Measurements from ENCODE around the gene AZU1.

The AZU1 gene

DNA sequence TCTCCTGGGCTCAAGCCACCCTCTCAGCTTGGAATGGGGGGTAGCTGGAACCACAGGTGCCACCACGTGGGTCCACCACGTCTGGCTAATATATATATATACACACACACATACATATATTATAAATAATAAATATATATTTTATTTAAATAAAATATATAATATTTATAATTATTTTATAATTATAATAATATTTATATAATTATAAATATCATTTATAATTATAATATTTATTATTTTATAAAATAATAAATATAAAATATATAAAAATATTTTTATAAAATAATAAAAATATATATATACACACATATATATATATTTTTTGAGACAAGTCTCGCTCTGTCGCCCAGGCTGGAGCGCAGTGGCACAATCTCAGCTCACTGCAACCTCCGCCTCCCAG is 26.9 kb downstream of the AZU1 start:
- no peak for DNase-seq (ENCODE audit: low spot score)

DNA sequence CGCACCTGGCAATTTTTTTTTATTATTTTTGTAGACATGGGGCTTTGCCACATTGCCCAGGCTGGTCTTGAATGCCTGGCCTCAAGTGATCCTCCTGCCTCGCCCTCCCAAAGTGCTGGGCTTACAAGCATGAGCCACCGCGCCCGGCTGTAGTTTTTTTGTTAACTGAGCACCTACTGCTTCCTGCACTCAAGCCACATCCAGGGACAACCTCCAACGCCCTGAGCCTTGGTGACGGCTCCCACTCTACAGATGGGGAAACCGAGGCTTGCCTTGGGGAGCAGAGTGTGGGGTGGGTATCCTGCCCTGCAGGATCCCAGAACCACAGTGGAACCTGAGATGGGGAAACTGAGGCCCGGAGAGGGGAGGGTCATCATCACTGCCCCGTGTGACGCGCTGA is 27.5 kb downstream of the AZU1 start:
- DNase-seq (ENCODE audit: low spot score): no peak

DNA sequence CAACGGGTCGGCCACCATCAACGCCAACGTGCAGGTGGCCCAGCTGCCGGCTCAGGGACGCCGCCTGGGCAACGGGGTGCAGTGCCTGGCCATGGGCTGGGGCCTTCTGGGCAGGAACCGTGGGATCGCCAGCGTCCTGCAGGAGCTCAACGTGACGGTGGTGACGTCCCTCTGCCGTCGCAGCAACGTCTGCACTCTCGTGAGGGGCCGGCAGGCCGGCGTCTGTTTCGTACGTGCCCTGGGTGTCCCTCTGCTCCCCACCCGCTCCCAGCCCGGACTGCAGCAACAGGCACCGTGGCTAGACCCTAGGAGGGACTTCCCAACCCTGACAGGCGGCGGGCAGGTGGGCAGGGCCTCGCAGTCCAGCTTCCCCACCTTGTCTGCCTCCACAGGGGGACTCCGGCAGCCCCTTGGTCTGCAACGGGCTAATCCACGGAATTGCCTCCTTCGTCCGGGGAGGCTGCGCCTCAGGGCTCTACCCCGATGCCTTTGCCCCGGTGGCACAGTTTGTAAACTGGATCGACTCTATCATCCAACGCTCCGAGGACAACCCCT is 28.0 kb downstream of the AZU1 start:
- DNase-seq (ENCODE audit: low spot score): no peak

DNA sequence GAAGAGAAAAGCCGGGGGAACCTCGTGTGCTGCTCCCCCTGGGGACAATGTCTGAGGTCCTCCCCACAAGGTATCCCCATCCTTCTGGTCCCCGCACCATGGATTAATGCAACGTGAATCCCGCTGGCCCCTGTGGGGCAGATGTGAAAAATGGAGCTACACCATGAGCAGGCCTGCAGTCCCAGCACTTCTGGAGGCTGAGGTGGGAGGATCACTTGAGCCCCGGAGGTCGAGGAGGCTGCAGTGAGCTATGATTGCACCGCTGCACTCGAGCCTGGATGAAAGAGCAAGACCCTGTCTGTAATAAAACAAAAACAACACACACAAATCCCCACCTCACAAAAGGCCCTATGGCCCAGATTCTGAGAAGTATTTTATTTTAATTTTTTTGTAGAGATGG is 30.6 kb downstream of the AZU1 start:
- no peak for DNase-seq (ENCODE audit: low spot score)

DNA sequence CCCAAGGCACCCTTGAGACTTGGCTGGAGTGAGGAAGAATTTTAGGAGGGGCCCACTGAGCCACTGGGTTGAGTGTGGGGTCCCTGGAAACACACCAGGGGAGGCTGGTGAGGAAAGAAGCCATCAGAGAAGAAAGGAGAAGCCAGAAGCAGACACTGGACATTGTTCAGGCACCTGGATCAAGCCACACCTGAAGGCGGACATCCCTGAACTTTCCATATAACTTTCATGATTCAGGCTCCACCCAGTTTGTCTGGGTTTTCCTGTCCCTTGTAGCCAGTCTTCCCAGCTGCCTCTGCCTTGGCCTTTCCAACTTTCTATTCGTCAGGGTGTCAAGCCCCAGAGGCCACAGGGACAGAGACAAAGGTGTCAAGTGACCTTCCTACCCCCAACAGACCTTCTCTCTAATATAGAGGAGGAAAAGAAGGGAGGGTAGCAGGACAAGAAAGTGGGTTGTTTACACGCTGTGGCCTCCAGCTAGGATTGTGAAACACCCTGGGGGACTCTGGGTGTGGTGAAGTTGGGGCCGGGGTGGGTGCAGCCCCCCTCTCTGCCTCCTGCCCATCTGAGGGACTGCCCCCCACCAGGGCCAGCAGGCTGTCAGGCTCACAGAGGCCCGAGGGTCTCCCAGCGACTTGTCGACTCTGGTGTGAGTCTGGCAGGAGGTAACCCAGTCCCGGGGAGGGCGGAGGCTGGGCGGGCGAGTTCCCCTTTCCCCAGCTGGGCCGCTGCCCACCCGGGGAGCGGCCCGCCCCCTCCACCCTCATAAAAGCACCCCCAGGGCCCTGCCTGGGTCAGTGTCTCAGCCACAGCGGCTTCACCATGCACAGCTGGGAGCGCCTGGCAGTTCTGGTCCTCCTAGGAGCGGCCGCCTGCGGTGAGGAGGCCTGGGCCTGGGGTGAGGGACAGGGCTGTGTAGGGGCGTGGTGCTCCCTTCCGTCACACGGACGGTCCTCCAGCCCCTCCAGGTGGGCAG is 31.5 kb downstream of the AZU1 start, which contains the start of gene CFD:
TSS of gene CFD (plus strand) at position 797 of the 976 bp plus-strand sequence. CDS start at position 823, 26 bp downstream.
- DNase-seq (ENCODE audit: low spot score): no peak

DNA sequence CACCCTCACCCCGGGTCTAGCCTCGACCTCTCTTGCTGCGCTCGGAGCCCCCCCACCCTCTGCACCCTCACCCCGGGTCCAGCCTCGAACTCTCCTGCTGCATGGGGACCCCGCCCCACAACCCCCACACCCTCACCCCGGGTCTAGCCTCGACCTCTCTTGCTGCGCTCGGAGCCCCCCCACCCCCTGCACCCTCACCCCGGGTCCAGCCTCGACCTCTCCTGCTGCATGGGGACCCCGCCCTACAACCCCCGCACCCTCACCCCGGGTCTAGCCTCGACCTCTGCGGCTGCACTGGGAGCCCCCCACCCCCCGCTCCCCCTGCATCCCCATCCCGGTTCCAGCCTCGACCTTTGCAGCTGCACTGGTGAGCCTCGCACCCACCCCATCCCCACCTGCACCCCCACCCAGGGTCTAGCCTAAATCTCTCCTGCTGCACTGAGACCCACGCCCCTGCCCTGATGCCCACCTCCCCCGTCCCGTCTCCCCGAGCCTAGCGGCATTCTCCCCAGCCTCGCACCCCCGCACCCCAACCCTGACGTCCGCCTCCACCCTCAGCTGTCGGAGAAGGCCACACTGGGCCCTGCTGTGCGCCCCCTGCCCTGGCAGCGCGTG is 33.6 kb downstream of the AZU1 start:
- no peak for DNase-seq (ENCODE audit: low spot score)

DNA sequence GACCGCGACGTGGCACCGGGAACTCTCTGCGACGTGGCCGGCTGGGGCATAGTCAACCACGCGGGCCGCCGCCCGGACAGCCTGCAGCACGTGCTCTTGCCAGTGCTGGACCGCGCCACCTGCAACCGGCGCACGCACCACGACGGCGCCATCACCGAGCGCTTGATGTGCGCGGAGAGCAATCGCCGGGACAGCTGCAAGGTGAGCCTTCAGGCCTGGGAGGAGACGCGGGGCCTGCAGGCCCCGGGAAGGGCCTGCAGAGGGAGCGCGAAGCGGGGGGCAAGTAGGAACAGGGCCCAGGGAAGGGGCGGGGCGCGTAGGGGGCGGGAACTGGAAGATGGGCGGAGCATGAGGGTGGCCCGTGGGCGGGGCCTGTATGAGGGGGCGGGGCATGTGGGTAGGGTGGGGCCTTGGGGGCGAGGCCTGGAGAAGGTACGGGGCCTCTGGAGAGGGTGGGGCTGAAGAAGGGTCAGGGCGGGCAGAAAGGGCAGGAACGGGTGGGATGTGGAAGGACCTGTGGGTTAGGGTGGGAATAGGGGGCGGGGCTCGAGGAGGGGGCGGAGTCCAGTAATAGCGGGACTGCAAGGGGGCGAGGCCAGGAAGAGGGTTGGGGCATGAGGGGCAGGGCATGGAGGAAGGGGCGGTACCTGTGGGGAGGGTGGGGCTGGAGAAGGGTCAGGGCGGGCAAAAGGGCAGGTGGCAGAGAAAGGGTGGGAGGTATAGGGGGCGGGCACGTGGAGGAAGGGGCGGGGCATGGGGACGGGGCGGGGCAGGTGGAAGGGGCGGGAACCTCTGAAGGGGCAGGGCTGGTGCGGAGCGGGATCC is 34.3 kb downstream of the AZU1 start:
- DNase-seq (ENCODE audit: low spot score): peak; percentile 71

DNA sequence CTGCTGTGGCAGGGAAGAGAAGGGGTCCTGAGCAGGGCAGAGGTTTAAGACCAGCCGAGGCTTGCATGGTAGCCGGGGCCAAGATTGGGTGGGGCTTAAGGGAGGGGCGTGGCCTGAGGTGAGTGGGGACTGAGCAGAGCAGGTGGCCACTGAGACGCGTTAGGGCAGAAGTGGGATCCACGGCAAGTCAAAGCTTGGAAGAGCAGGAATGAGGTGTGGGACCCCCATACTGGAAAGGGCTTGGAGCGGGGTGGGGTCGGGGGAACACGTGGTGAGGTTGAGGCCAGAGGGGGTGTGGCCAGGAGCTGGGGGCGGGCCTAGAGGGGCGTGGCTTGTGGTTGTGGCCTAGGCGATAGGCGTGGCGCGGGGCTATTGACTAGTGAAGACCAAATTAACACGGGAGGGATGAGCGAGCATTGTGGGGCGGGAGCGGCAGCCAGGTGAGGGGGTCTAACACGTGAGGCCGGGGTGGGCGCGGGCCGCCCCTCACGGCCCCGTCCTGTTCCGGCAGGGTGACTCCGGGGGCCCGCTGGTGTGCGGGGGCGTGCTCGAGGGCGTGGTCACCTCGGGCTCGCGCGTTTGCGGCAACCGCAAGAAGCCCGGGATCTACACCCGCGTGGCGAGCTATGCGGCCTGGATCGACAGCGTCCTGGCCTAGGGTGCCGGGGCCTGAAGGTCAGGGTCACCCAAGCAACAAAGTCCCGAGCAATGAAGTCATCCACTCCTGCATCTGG is 35.1 kb downstream of the AZU1 start:
- peak; percentile 54 for DNase-seq (ENCODE audit: low spot score)

DNA sequence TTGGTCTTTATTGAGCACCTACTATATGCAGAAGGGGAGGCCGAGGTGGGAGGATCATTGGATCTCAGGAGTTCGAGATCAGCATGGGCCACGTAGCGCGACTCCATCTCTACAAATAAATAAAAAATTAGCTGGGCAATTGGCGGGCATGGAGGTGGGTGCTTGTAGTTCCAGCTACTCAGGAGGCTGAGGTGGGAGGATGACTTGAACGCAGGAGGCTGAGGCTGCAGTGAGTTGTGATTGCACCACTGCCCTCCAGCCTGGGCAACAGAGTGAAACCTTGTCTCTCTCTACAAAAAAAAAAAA is 35.6 kb downstream of the AZU1 start:
- no peak for DNase-seq (ENCODE audit: low spot score)

DNA sequence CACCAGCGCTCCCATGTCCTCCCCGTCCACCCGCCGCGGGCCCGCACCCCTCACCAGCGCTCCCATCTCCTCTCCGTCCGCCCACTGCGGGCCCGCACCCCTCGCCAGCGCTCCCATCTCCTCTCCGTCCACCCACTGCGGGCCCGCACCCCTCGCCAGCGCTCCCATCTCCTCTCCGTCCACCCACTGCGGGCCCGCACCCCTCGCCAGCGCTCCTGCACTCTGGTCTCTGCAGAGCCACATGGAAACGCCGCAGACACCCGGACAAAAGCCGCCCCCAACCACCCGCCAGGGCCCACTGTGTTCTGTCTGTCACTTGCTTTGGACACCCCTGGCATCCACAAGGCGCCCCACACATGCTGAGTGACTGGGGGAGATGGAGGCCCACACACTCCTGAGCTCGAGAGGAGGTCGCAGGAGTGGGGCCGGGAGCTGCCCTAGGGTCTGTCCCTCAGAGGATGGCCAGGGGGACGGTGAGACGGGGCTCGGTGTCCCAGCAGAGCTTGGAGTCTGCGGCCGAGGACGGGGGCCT is 39.2 kb downstream of the AZU1 start:
- DNase-seq (ENCODE audit: low spot score): no peak

DNA sequence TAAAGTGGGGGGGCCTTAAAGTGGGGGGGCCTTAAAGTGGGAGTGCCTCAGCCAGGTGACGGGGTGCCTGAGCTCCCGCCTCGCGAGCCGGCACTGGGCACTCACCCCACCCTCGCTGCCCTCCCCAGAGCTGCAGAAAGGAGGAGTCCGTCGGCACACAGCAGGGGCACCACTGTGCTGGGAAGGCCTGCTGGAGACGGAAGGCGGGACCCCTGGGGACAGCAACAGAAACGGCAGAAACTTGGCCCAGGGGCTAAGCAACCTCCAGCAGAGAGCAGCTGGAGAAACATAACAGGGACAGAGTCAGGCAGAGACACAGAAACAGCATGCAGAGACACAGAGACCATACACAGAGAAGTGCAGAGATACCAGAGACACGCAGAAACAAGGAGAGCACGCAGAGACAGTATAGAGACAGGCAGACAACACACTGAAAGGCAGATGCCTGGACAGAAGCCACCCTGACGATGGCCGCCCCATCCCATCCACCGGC is 39.7 kb downstream of the AZU1 start:
- no peak for DNase-seq (ENCODE audit: low spot score)

DNA sequence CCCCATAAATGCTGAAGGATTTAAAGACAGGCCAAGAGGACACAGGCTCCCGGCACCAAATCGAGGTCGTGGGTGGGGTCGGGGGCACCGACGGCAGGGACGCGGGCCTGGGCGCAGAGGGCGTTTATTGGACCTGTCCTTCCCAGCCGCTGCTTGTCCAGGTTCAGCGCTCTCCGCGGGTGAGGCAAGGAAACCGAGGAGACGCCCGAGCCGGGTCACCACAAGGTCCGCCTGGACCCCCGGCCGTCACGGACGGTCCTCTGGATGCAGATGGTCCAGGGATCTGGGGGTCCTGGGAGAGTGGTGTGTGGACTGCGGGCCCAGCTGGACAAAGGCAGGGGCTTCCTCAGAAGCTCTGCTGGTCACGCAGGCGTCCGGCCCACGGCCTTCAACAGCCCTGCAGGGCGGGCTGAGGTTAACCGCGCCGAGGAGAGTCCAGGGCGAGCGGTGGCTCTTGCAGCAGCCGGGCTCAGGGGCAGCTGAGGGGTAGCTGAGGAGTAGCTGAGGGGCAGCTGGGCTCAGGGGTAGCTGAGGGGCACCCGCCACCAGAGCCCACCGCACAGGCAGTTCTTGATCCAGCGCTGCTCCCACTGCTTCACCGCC is 40.3 kb downstream of the AZU1 start:
- no peak for DNase-seq (ENCODE audit: low spot score)

DNA sequence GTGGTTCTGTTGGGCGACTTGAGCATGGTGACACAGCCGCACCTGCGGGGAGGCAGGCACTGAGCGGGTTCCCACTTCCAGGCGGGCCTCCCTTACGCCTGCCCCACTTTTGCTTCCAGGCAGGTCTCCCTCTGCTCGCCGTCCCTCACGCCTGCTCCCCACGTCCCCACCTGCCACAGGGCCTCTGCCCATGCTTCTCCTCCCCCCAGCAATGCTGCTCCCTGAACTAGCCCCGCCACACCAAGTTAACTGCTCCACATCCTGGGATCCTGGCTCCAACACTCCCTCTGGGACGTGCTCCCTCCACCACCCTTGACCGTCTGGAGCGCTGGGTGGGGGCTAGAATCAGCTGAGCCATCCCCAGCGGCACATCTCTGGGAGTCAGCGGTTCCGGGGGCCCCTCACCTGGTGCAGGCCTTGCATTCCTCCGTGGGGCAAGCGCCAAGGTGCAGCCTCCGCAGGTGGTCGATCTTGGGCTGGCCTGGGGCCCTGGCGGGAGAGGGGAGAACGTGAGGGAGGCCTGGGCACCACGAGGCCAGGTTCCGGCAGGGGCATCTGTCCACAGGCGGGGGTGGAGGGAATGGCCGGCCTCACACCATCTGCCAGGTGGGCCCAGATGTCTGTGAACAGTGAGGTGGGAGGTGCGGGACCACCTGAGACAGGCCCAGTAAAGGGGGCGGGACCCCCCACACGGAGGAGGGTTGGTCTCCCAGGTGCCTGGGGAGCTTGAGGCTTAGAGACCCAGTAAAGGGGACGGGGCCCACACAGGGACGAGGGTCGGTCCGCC is 41.0 kb downstream of the AZU1 start:
- no peak for DNase-seq (ENCODE audit: low spot score)

DNA sequence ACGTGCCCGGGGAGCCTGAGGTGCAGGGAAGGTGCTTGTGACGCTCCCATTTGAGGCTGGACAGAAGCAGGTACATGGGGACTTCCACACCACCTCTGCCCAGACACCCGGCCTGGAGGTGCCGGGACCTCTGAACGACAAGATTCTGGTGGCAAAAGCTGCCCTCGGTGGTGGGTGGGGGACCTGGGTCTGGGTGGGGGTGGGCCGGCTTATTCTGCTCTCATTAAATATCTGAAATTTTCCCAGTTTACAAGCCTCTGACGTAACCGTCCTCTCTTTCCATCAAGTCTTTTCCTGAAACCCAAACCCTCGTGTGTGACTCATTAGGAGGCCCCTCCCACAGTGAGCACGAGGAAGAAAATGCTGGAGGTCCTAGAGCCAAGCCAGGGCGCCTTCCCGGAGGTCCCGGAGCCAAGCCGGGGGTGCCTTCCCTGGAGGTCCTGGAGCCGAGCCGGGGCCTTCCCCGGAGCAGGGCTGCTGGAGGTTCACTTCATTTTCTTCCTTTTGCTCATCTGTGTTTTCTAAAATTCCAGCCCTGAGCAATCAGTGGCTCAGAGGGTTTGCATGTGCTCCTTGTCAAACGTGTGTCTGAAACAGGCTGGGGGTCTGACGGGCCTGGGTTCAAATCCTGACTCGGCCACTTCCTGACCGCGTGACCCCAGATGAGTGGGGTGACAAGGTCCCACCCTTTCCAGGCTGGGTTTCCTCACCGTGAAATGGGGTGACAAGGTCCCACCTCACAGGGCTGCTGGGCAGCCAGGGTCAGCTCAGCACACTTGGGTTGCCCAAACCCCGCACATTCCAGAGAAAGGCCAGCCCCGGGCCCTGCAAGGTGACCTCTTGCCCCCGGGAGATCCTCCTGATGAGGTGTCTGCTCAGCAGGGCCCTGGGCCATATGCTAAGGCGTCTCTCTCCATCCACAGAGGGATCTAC is 41.9 kb downstream of the AZU1 start:
- no peak for DNase-seq (ENCODE audit: low spot score)

DNA sequence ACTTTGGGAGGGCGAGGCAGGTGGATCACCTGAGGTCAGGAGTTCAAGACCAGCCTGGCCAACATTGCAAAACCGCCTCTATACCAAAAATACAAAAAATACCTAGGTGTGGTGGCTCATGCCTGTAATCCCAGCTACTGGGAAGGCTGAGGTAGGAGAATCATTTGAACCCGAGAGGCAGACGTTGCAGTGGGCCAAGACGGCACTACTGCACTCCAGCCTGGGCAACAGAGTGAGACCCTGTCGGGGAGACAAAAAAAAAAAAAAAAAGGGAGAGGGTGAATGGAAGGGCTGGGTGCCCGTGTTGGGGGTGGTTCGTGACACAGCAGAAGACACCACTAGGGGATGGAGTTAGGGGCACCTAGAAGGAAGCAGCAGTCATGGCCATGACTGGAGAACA is 42.7 kb downstream of the AZU1 start:
- no peak for DNase-seq (ENCODE audit: low spot score)

DNA sequence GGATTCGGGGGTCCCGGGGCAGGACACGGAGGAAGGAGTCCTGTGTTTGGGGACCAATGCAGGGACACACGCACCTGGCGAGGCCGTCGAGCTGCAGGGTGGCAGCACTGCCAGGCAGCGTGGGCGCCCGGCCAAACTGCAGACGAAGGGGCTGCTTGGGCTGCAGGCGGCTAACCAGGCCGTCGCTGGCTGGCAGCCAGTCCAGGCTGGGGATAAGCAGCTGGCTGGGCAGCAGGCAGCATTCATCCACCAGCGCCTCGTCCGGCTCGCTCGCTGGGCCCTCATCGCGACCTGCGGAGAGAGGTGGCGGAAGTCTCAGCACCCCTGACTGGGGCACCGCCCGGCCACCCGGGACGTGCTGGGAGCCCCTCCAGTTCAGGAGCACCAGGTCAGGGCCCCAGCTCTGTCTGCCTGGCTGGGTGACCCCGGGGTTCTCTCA is 43.3 kb downstream of the AZU1 start:
- DNase-seq (ENCODE audit: low spot score): no peak

DNA sequence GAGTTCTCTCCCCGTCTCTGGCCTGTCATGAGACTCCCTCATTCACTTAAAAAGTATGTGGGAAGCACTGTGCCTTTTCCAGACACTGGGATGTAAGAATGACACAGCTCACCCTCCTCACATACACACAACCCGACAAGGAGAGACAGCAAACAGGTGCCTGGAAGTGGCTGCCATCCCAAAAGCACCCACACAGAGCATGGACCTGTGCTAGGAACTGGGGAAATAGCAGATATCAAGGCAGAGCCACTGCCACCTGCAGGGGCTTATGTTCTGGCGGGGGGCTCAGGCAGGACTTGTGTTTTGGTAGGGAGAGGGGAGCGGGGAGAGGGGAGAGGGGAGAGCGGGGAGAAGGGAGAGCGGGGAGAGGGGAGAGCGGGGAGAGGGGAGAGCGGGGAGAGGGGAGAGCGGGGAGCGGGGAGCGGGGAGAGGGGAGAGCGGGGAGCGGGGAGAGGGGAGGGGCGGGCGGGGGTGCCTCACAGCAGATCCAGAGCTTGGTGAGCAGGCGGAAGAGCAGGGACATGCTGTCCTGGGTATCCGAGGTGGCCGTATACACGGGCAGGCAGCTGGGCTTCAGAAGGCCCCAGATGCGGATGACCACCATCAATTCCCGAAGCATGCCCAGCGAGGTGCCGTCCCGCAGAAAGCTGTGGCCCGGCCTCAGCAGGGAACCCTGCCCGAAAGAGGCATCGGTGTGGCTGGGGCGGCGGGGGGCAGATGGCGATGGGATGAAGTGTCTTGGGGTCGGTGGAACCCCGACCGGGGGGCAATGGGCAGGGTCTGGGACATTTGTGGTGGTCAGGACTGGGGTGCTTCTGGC is 44.0 kb downstream of the AZU1 start:
- DNase-seq (ENCODE audit: low spot score): no peak

Measured in SK-N-DZ (cell line).